GM12878 (cell line): ENCODE results near the gene GJB4. TPM values are rescaled to one million over a fixed set of nuclear protein-coding genes. Genes with fewer than 3 reads are reported as not detected.

Experiments used
- ATAC-seq: fragments of 200-7000 bp; cut with Tn5 transposase; 3 replicates; pipeline ENCODE4 v1.9.1; 2020; ENCODE audit warnings: mild to moderate bottlenecking, moderate library complexity
- BruUV-seq: library from RNA; stranded (reverse); fragments of 400-500 nt; replicated peaks from 2 replicates; lab custom pipeline; 2021; lab: Mats Ljungman, UMichigan
- CTCF ChIA-PET: fragments of 300-600 bp; sonication (Branson Sonifier 250); formaldehyde crosslinking; extraction: SDS; loops from one replicate; lab custom pipeline; 2021; ENCODE audit warnings: inconsistent platforms; lab: Yijun Ruan, JAX
- POLR2A ChIA-PET: fragments of 350-600 bp; formaldehyde crosslinking; extraction: SDS; loops from one replicate; lab custom pipeline; 2021; ENCODE audit warnings: inconsistent platforms; lab: Charles Lee
- RAD21 ChIA-PET: fragments of 300-600 bp; sonication (Branson Sonifier 250); formaldehyde crosslinking; loops from one replicate; lab custom pipeline; 2023; ENCODE audit warnings: antibody characterized with exemption; ENCODE audit not compliant: unreplicated experiment; lab: Charles Lee
- SMC1A ChIA-PET: fragments of 300-600 bp; sonication (Branson Sonifier 250); formaldehyde crosslinking; loops from one replicate; lab custom pipeline; 2023; ENCODE audit not compliant: unreplicated experiment, uncharacterized antibody; lab: Charles Lee
- DNase-seq: peaks from one replicate; pipeline ENCODE4 v3.0.0-alpha.2; 2011; ENCODE audit warnings: low read depth, low spot score
- FAIRE-seq: peaks from 3 replicates; lab custom pipeline; 2011; peaks lifted over from hg19 to GRCh38; lab: Jason Lieb, UNC
- H2AFZ ChIP-seq: 2 replicates; pipeline ENCODE4 v1.6.0; 2011; ENCODE audit warnings: low read depth, low read length, control low read depth; ENCODE audit not compliant: control insufficient read depth
- H3K27ac ChIP-seq: 2 replicates; pipeline ENCODE4 v1.5.1; 2011; ENCODE audit warnings: control low read depth; ENCODE audit not compliant: control insufficient read depth, insufficient read depth
- H3K27me3 ChIP-seq, 2 experiments: replicated peaks in 1 of 2; 2 replicates each; pipeline versions ENCODE4 v1.6.0 to v1.6.1; 2011; ENCODE audit warnings: low read length in 1 of 2; ENCODE audit not compliant: control insufficient read depth in 2 of 2, insufficient read depth in 2 of 2
- H3K36me3 ChIP-seq, 2 experiments: 2 replicates each; pipeline ENCODE4 v1.5.1; 2011; ENCODE audit warnings: low read length in 1 of 2; ENCODE audit not compliant: control insufficient read depth in 2 of 2, insufficient read depth in 2 of 2
- H3K4me1 ChIP-seq: 2 replicates; pipeline ENCODE4 v1.6.1; 2011; ENCODE audit warnings: mild to moderate bottlenecking, low read length, moderate library complexity, mixed read lengths; ENCODE audit not compliant: control insufficient read depth, insufficient read depth
- H3K4me2 ChIP-seq: 2 replicates; pipeline ENCODE4 v1.6.0; 2011; ENCODE audit warnings: control low read depth; ENCODE audit not compliant: control insufficient read depth, insufficient read depth
- H3K4me3 ChIP-seq: fragments of 200-600 bp; sonication (generic); 2 replicates; pipeline ENCODE4 v1.5.1; 2016
- H3K79me2 ChIP-seq: 2 replicates; pipeline ENCODE4 v1.6.0; 2011; ENCODE audit warnings: low read length; ENCODE audit not compliant: control insufficient read depth, insufficient read depth
- H3K9ac ChIP-seq: 2 replicates; pipeline ENCODE4 v1.8.0; 2011; ENCODE audit warnings: low read length, control low read depth, mixed read lengths; ENCODE audit not compliant: control insufficient read depth, insufficient read depth
- H3K9me3 ChIP-seq: replicated peaks from 3 replicates; pipeline ENCODE4 v1.5.1; 2011; ENCODE audit warnings: mild to moderate bottlenecking, low read length; ENCODE audit not compliant: control insufficient read depth, insufficient read depth
- H4K20me1 ChIP-seq: 2 replicates; pipeline ENCODE4 v1.6.0; 2011; ENCODE audit not compliant: control insufficient read depth, insufficient read depth
- ATF7 ChIP-seq: fragments of 450-650 bp; IDR thresholded peaks from 2 replicates; pipeline ENCODE4 v1.6.1; 2016; ENCODE audit warnings: low read depth, mild to moderate bottlenecking
- CBX5 ChIP-seq: sonication (generic); IDR thresholded peaks from 2 replicates; pipeline ENCODE4 v1.6.1; 2016; ENCODE audit warnings: low read depth, moderate library complexity, mild to moderate bottlenecking, inconsistent platforms
- CEBPZ ChIP-seq: fragments of 150-350 bp; IDR thresholded peaks from 2 replicates; pipeline ENCODE4 v1.6.1; 2016; ENCODE audit warnings: low read depth, low read length
- EZH2 ChIP-seq: IDR thresholded peaks from 2 replicates; pipeline ENCODE4 v1.6.1; 2012; ENCODE audit warnings: low read depth, mild to moderate bottlenecking, control low read depth, inconsistent platforms, low read length, borderline replicate concordance; ENCODE audit not compliant: control insufficient read depth
- FOXM1 ChIP-seq: IDR thresholded peaks from 2 replicates; pipeline ENCODE4 v1.6.1; 2012; ENCODE audit warnings: low read depth, mild to moderate bottlenecking, inconsistent platforms, low read length, moderate library complexity
- IKZF2 ChIP-seq, 2 experiments: fragments of 450-650 bp; IDR thresholded peaks; 2 replicates each; pipeline ENCODE4 v1.6.1; 2017; ENCODE audit warnings: mild to moderate bottlenecking in 2 of 2, moderate library complexity in 2 of 2
- KAT2A ChIP-seq: conservative IDR thresholded peaks from 2 replicates; pipeline ENCODE4 v1.6.1; 2011; ENCODE audit warnings: low read depth, low read length; ENCODE audit not compliant: control insufficient read depth
- LARP7 ChIP-seq: fragments of 450-650 bp; IDR thresholded peaks from 2 replicates; pipeline ENCODE4 v1.6.1; 2017; ENCODE audit warnings: mild to moderate bottlenecking
- NR2F1 ChIP-seq: fragments of 450-650 bp; conservative IDR thresholded peaks from 2 replicates; pipeline ENCODE4 v1.6.1; 2017; ENCODE audit warnings: mild to moderate bottlenecking
- NRF1 ChIP-seq: conservative IDR thresholded peaks from 2 replicates; pipeline ENCODE4 v1.6.1; 2011; ENCODE audit warnings: mild to moderate bottlenecking, low read depth, low read length, improper control_type of control experiment
- TAF1 ChIP-seq: IDR thresholded peaks from 2 replicates; pipeline ENCODE4 v1.6.1; 2011; ENCODE audit warnings: mild to moderate bottlenecking, low read depth, low read length, borderline replicate concordance
- TCF3 ChIP-seq: IDR thresholded peaks from 2 replicates; pipeline ENCODE4 v1.6.1; 2012; ENCODE audit warnings: low read depth, mild to moderate bottlenecking, low read length, borderline replicate concordance; ENCODE audit not compliant: insufficient read depth
- TCF7 ChIP-seq: IDR thresholded peaks from 2 replicates; pipeline ENCODE4 v1.6.1; 2014; ENCODE audit warnings: antibody characterized with exemption, borderline replicate concordance
- WRNIP1 ChIP-seq: IDR thresholded peaks from 2 replicates; pipeline ENCODE4 v1.6.1; 2011; ENCODE audit warnings: low read depth, low read length, improper control_type of control experiment, borderline replicate concordance
- ZNF207 ChIP-seq: fragments of 450-650 bp; IDR thresholded peaks from 2 replicates; pipeline ENCODE4 v1.6.1; 2014; ENCODE audit warnings: antibody characterized with exemption, mild to moderate bottlenecking, borderline replicate concordance
- WGBS: methylation state at CpG from one replicate; pipeline ENCODE4 v1.1.6; 2016; ENCODE audit warnings: low lambda C conversion rate; ENCODE audit not compliant: insufficient replicate concordance, insufficient coverage; ENCODE audit errors: missing lambda C conversion rate; 5-methylcytosine and 5-hydroxymethylcytosine counted together
- in situ Hi-C: fragments of 300-500 bp; cut with MboI; formaldehyde crosslinking; loops from 9 replicates; pipeline ENCODE4 v1.14.3; 2018; ENCODE audit warnings: mixed read lengths
- intact Hi-C: fragments of 100-400 bp; cut with micrococcal nuclease; formaldehyde crosslinking; loops from one replicate; pipeline ENCODE4 v1.14.2; 2022; ENCODE audit not compliant: unreplicated experiment
- polyA plus RNA-seq, 11 experiments: library from polyadenylated mRNA; depleted of rRNA in 4 of 11; unstranded in 6 of 11; stranded (reverse) in 5 of 11; fragments of >200 nt; fragmentation: Nextera tagmentation in 4 of 11; fragmentation: Illumina TruSeq in 1 of 11; extraction: Ambion mirVana in 4 of 11; extraction: Trizol in 1 of 11; gene quantifications; 1 replicate in 1 of 11; 2 replicates in 10 of 11; pipeline versions ENCODE4 v1.2.1 to v1.2.3, GENCODE V29; 2011 to 2016; ENCODE audit warnings: inconsistent platforms in 2 of 11, missing spikeins in 2 of 11, low read depth in 1 of 11
- total RNA-seq, 4 experiments: library from RNA; depleted of rRNA in 3 of 4; stranded (reverse); fragments of >200 nt in 3 of 4; fragmentation: Illumina TruSeq in 1 of 4; extraction: Trizol in 1 of 4; gene quantifications; 2 replicates each; pipeline versions ENCODE4 v1.2.1 to v1.2.3, GENCODE V29; 2013 to 2021
- TF ChIP-seq, protein P1 (sequence below): IDR thresholded peaks from 2 replicates; pipeline ENCODE4 v1.6.1; 2012; ENCODE audit warnings: low read length, inconsistent platforms

GJB4 gene
- total and polyA plus RNA-seq, 10 of the 15 experiments (the other 5 are each of a cell fraction or from before 2014, with no cell fraction given), result not detected

DNA sequence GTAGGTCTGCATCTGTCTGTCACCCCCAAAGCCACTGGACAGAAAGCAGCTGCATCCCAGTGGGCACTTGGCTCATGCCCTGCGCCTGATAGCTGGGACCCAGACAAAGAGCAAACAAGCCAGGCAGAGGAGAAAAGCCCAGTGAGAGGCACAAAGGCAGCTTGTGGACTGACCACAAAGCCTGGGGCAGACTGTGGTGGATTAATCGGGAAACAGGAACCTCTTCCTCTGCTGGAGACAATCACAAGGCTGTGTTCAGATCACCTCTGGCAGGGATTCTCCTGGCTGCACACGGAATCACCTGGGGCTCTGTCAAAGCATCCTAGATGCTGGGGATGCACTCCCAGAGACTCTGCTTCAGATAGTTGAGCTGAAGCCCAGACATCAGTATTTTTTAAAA is 19.9 kb upstream of the GJB4 start (continued):
- TF ChIP-seq, protein P1, sequence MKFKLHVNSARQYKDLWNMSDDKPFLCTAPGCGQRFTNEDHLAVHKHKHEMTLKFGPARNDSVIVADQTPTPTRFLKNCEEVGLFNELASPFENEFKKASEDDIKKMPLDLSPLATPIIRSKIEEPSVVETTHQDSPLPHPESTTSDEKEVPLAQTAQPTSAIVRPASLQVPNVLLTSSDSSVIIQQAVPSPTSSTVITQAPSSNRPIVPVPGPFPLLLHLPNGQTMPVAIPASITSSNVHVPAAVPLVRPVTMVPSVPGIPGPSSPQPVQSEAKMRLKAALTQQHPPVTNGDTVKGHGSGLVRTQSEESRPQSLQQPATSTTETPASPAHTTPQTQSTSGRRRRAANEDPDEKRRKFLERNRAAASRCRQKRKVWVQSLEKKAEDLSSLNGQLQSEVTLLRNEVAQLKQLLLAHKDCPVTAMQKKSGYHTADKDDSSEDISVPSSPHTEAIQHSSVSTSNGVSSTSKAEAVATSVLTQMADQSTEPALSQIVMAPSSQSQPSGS, result no peak
- TF ChIP-seq NRF1, result no peak
- TF ChIP-seq, all 136 proteins: peak for 0

DNA sequence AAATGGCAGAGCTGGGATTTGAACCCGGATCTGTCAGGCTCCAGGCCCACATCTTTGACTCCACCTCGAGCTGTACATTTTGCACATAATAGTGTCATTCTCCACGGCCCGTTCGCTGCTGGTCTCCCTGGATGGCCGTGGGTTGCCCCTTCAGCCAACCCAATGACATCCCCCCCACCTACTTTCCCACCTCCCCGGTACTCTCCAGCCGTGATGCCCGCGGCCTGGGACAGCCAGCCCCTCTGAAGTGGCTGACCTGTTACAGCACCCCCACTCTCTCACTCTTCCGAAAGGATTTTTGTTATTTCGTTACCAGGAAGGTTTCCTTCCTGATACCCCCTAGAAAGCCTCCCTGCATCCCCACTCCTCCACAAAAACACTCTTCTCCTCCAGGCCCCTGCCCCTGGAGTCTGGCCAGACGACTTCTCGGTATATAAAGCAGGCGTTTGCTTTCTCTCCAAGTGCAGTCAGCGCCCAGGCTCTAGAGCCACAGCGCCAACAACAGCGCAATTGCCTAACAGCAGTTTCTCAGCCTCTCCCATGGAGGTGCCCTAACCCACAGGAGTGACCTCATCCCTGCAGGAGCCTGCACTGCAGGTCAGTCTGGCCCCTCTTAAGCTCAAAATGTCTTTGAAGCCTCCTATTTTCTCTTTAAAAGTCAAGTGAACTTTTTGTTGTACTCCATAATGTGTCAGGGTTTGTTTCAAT is 19.2 kb upstream of the GJB4 start:
- FAIRE-seq (no peak), ATAC-seq (no peak), DNase-seq (no peak)
- H3K4me2 ChIP-seq, result no peak overlapping the region
- no peaks in the 10 kb centered on the region for H3K9me3 ChIP-seq
- no peak overlapping the region for H3K27ac ChIP-seq
- ChIA-PET CTCF (interaction anchor here (1.6 kb wide), 1 partner anchor 57 kb away, joined by 3 read pairs; no protein-coding TSS in a partner anchor), RAD21 (no interaction called here), POLR2A (no interaction called here), SMC1A (no interaction called here)
- H3K4me3 ChIP-seq, result no peak overlapping the region
- H2AFZ ChIP-seq, result no peak overlapping the region
- no peaks in the 10 kb centered on the region for H3K36me3 ChIP-seq
- in situ Hi-C loops, result loop anchor here (10.0 kb wide), 1 partner anchor 1106 kb away; no protein-coding TSS in a partner anchor
- H4K20me1 ChIP-seq, result no peaks in the 10 kb centered on the region
- H3K27me3 ChIP-seq, result peaks cover 0 to 2% of the 10 kb centered on the region in 2 experiments; a peak in 3 of 4 replicates
- H3K79me2 ChIP-seq, result no peaks in the 10 kb centered on the region
- 19% methylated on average over 18 of the region's 18 CpGs for WGBS
- BruUV-seq, result no TSS peak
- intact Hi-C loops, result loop anchor here (5.0 kb wide), 1 partner anchor 278 kb away; no protein-coding TSS in a partner anchor
- no peaks in the 10 kb centered on the region for H3K4me1 ChIP-seq
- H3K9ac ChIP-seq, result no peak overlapping the region
- TF ChIP-seq NR2F1, result no peak
- TF ChIP-seq ATF7, result no peak
- TF ChIP-seq TCF3, result no peak
- no peak for TF ChIP-seq TCF7
- no peak for TF ChIP-seq IKZF2 (IDR thresholded peaks at IDR 0.05)
- TF ChIP-seq CEBPZ, result no peak
- no peak for TF ChIP-seq KAT2A
- no peak for TF ChIP-seq EZH2
- no peak for TF ChIP-seq WRNIP1
- TF ChIP-seq TAF1, result no peak
- TF ChIP-seq FOXM1, result no peak
- no peak for TF ChIP-seq CBX5
- no peak for TF ChIP-seq LARP7
- no peak for TF ChIP-seq ZNF207
